HG02884 (cell line): ENCODE measurements around the gene ENKD1.

Source experiments
- ATAC-seq: cut with Tn5 transposase; IDR thresholded peaks from one replicate; pipeline ENCODE4 v1.9.1; 2021; ENCODE audit warnings: mild to moderate bottlenecking, moderate library complexity; ENCODE audit not compliant: unreplicated experiment

The ENKD1 gene

GRCh38 chr16:67679935-67680897 is 13.7 kb upstream of the ENKD1 start:
- no peak for ATAC-seq

- ATAC-seq: no peak
Measured at GRCh38 chr16:67678354-67679023, 11.9 kb upstream of the ENKD1 start.

GRCh38 chr16:67677712-67678111 is 11.2 kb upstream of the ENKD1 start:
- no peak for ATAC-seq

- ATAC-seq: no peak
Measured at GRCh38 chr16:67676939-67677338, 10.4 kb upstream of the ENKD1 start.

- no peak for ATAC-seq
Measured at GRCh38 chr16:67676516-67676915, 10.0 kb upstream of the ENKD1 start.

GRCh38 chr16:67675999-67676398 is 9.4 kb upstream of the ENKD1 start:
- no peak for ATAC-seq

- ATAC-seq: no peak
Measured at GRCh38 chr16:67675579-67675935, 9.0 kb upstream of the ENKD1 start.

GRCh38 chr16:67674851-67675578 is 8.5 kb upstream of the ENKD1 start:
- no peak for ATAC-seq

- no peak for ATAC-seq
Measured at GRCh38 chr16:67673712-67674580, 7.4 kb upstream of the ENKD1 start.

- no peak for ATAC-seq
Measured at GRCh38 chr16:67672739-67673662, 6.5 kb upstream of the ENKD1 start.

GRCh38 chr16:67672306-67672705 is 5.8 kb upstream of the ENKD1 start:
- ATAC-seq: no peak

GRCh38 chr16:67669499-67670101 is 3.0 kb upstream of the ENKD1 start:
- ATAC-seq: no peak

GRCh38 chr16:67668495-67669157 is 2.1 kb upstream of the ENKD1 start:
- ATAC-seq: no peak

GRCh38 chr16:67667817-67668494 is 1.4 kb upstream of the ENKD1 start:
- ATAC-seq: peak; percentile 68

- ATAC-seq: no peak
Measured at GRCh38 chr16:67667453-67667816, 885 bp upstream of the ENKD1 start.

- ATAC-seq: no peak
Measured at GRCh38 chr16:67666032-67666551, 458 bp downstream of the ENKD1 start.

- ATAC-seq: no peak
Measured at GRCh38 chr16:67665598-67665997, 952 bp downstream of the ENKD1 start.

GRCh38 chr16:67664871-67665270 is 1.7 kb downstream of the ENKD1 start:
- ATAC-seq: no peak
